NCI-H510A treated with DMSO at 0.1 percent for 48 hours (cell line): ENCODE results near the gene SSR1.
"Not testable (repeated sequence)": the region's sequence is repeated elsewhere in the genome, so short reads cannot be mapped to it uniquely, and the experiment has no call there.

Experiments used
- DNase-seq: peaks from one replicate; lab custom pipeline; 2025; lab: John Stamatoyannopoulos, UW

The SSR1 gene

DNA sequence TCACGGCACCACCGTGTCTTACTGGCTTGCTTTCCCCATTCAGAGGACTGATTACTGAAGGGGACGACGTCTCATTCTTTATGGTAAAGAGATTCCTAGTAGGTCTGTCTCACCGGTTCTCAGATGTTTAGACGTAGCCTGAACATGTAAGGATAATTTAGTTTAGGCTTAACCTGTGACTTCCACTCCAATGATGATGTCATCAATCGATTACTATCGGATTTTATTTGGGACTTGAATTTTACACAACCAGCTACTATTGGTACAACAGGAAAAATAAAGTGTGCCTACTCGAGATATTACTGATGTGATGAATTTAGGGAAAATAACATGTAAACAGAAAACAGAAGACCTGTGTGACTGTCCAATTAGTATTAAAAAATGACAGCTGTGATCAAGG, 4.5 kb upstream of the SSR1 start:
- DNase-seq = no peak

GRCh38 chr6:7316658-7317533, 3.9 kb upstream of the SSR1 start:
- no peak for DNase-seq

GRCh38 chr6:7315948-7316365, 3.0 kb upstream of the SSR1 start:
- no peak for DNase-seq

- not testable (repeated sequence) for DNase-seq
These were observed 2.3 kb upstream of the SSR1 start for GRCh38 chr6:7315087-7315947.

DNA sequence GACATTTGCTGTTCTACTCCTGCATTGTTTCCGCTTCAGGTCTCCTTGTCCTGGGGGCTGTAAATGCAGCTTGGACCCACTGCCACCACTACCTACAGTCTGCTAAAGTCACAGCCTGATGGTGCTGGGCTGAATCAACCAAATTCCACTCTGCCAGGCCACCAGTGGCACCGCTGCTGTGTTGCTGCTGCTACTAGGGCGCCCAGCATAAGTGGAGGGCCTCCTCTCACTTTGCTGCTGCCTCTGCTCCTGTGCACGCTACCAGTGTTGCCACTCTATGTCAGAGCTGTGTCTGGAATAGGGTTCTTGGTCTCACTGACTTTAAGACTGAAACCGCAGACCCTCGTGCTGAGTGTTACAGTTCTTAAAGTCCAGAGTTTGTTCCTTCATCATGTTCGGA, 1.4 kb upstream of the SSR1 start:
- DNase-seq = no peak

GRCh38 chr6:7313505-7314165, 636 bp upstream of the SSR1 start:
- DNase-seq = no peak

GRCh38 chr6:7311917-7312615, 933 bp downstream of the SSR1 start:
- DNase-seq = no peak

DNA sequence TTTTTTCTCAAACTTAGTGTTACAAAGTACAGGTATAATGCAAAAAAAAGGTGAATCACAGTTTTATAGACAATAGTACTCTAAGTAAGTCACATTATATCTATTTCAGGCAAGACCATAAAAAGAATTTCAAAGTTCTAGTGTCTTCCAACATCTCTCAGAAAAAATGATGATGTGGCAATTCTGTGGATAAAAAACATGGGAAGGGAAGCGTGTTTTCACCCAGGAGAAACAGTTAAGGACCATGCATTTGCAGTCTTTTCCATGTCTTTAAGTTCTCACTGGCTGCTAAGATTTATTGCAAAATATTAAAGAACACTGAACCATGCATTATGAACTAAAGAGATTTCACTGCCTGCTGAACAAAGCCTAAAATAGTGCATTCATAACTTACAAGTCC, 1.8 kb downstream of the SSR1 start:
- no peak for DNase-seq

- no peak for DNase-seq
These were observed 3.9 kb downstream of the SSR1 start for GRCh38 chr6:7309050-7309449.

DNA sequence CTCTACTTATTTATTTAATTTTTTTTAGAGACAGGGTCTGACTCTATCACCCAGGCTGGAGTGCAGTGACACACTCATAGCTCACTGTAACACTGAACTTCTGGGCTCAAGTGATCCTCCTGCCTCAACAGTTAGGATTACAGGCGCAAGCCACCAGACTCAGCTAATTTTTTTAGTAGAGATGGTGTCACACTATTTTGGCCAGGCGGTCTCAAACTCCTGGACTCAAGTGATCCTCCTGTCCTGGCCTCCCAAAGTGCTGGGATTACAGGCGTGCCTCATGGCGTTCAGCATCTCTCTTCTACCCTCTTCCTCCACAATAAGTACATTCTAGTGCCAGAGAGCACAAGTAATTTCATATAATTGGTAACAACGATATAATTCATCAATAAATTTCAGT, 5.5 kb downstream of the SSR1 start:
- no peak for DNase-seq

DNA sequence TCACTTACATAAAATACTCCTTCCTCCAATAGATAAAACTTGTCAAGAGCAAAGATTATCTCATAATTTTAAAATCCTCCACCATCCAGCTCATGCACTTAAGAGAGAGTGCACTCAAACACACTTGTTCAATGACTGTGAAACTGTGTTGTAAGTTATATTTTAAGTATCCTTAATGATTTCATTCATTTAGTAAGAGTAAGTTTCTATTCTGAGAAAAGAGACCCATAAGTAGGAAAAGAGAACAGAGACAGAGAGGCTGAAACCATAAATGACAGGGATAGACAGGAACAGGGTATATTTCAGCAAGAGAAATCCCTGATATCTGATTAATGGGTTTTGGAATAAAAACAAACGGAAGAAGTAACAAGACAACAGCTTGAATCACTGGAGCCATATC, 8.2 kb downstream of the SSR1 start:
- DNase-seq = no peak

DNA sequence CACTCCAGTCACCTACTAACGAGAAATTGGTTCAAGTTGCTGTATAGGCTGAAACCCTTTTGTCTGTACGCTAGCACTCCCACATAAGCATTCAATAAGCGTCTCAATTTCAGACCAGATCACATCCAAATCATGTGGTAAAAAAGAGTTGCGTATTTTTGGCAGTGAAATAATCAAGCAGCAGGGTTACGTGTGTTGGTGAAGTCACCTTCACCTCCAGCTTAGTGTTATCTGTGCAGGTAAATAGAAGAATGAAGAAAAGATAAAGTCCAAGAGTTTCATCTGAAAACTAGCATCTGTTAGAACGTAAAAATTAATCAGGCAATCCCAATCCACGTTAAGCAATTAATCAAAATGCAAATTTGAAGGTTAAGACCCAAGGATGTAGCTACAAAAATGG, 11.3 kb downstream of the SSR1 start:
- no peak for DNase-seq

- no peak for DNase-seq
These were observed 12.1 kb downstream of the SSR1 start for GRCh38 chr6:7300926-7301325.

DNA sequence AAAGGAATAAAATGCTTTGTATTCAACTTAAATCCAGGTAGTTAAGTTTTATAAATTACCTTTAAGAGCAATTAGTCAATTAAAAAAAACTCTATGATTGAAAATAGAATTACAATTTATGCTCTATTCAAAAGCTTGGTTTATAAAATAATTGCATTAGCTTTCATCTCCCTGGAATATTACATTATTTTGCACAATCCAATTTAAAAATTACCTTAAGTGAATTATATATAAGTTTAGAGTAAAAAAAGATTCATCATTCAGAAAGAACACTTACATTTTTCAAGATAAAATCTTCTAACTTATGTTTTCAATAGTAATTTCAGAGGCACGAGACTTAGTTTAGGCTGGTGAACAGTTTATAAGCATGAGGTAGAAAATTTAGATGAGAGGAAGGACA, 14.9 kb downstream of the SSR1 start:
- DNase-seq = no peak

GRCh38 chr6:7296602-7297001, 16.4 kb downstream of the SSR1 start:
- no peak for DNase-seq

- DNase-seq = no peak
These were observed 17.1 kb downstream of the SSR1 start for GRCh38 chr6:7295916-7296315.

DNA sequence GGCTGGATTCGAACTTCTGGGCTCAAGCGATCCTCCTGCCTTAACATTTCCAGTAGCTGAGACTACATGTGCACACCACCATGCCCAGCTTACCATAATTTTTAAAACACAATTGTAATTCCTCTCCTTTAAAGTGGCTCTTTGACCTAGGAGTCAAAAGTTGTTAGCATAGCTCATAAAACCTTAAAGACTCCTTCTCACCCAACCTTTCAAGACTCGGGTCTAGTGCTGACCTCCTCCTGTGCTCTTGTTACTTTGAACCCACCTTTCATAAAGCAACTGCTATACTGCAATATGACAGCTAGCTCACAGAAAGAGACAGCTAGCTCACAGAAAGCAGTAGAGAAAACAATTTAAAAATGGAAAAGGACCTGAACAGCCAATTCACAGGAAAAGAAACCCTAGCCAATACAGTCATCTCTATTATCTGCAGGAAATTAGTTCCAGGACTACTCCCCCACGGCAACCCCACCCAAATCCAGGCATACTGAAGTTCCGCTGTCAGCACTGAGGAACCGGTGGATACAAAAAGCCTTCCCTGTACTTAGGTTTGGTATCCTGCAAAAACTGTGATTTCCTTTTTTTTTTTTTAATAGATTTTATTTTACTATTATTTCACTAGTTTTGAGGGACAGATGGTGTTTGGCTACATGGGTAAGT, 20.3 kb downstream of the SSR1 start:
- no peak for DNase-seq

GRCh38 chr6:7290079-7290478, 22.9 kb downstream of the SSR1 start:
- no peak for DNase-seq

GRCh38 chr6:7285416-7285815, 27.6 kb downstream of the SSR1 start:
- no peak for DNase-seq

- DNase-seq = no peak
These were observed 29.3 kb downstream of the SSR1 start for GRCh38 chr6:7283676-7284075.

DNA sequence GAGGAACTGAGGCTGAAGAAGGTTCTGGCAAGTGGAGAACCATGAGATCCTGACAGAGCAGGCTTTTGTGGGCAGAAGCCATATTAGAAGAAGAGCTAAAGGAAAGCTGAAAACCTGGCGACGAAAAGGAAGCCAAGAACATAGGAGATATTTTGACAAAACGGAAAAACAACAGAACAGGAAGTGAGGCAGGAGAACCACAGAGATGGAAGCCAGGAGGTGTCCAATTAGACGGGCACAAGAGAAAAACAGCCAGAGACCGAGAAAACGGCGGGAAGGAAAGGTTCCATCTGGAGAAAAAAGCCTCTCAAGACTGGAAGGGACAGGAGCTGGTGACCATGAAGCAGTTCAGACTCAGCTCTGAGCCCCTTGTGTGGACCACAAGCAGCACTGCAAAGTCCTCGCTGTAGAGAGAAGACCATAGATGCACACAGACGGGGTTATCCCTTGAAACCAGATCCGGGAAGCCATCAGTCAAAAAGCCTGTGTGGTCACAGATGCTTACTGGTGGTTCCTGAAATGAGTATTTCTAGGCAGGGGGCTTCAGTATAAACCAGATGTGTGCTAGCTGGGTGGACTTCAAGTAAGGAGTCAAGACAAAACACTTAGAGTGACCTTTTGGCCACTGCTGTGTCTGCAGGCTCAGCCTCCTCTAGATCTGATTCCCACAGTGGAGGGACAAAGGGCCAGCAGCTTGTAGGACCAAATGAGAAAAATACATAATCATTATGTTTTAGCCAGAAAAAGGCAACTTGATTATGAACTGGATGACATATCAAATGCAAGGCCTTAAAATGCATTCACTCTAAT, 30.7 kb downstream of the SSR1 start:
- no peak for DNase-seq
